ENCODE data around the gene JAKMIP1.

Gene JAKMIP1

DNA sequence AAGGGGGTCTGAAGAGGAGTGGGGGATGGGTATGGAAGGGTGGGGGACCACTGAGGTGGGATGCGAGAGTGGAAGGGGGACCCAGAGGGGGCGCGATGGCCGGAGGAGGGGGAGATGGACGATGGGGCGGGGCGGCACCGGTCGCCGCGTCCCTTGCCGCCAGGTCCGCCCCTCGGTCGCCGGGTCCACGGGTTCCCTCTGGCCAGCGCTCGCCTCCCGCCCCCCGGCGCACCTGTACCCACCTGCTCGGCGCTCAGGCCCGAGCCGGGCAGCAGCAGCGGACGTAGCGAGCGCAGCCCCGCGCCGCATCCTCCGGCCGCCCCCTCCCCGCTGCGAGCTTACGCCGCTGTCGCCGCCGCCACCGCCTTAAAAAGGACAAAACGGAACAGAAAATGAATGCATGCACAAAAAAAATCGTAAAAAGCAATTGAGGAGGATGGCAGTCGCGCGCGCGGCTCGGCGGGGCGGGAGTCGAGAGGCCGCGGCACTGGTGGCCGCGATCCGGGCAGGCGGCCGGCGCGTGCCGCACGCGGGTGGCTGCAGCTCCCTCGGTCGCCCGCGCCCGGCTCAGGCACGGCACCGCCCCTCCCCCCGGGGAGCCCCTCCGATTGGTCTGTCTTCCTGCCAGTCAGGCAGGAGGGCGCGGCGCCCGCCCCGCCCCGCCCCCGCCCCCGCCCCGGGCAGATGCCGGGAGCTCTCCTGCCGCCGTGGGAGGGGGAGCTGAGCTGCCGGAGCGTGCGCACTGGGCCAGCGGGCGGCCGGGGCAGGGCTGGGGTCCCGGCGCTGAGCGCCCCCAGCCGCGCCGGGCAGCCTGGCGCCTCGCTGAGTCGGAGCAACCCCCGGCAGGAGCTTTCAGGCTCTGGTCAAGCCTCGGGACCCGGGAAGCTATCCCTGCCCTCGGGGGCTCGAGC, at the start of gene JAKMIP1:
TSS of gene JAKMIP1 (minus strand) at position 539 of the 911 bp plus-strand sequence. CDS start 87,699 bp downstream, outside the sequence.
- no peak for DNase-seq

DNA sequence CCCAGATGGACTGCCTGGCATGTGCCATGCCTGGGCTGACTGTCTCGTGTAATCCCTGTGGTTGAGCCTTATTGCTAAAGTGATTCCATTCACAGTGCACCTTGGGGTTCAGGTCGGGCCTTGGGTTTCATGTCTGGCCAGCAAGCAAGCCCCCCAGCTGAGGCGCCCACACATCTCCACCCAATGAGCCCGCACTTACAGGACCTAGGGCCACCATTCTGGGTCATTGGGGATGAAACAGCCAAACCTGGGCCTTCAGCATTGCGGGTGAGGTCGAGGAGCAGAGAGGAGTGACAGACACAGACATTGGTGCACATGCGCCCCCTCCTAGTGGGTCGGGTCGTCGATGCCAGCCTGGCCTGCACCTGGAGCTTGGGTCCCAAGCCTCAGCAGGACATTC, 48.0 kb upstream of the JAKMIP1 start:
- DNase-seq = no peak

DNA sequence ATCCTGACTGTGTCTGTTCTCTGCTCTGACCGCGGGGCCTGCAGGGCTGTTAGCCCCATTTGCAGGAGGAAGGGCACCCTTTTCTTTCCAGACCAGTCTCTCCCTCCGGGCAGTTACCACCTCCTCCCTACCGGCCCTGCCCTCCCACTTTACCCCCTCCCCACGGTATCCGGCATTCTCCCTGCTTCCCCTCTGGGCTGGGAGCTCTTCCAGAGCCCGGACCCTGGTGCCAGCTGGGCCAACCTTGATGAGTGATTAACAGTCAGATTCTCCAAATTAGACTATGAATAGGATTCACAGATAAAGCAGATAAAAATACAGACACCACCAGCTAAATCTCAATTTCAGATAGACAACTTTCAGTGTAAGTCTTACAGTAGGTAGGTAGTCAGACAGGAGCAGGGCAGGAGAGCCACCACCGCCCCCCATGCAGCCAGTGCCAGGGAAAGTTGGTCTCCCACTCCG, 45.9 kb upstream of the JAKMIP1 start:
- DNase-seq = no peak

DNA sequence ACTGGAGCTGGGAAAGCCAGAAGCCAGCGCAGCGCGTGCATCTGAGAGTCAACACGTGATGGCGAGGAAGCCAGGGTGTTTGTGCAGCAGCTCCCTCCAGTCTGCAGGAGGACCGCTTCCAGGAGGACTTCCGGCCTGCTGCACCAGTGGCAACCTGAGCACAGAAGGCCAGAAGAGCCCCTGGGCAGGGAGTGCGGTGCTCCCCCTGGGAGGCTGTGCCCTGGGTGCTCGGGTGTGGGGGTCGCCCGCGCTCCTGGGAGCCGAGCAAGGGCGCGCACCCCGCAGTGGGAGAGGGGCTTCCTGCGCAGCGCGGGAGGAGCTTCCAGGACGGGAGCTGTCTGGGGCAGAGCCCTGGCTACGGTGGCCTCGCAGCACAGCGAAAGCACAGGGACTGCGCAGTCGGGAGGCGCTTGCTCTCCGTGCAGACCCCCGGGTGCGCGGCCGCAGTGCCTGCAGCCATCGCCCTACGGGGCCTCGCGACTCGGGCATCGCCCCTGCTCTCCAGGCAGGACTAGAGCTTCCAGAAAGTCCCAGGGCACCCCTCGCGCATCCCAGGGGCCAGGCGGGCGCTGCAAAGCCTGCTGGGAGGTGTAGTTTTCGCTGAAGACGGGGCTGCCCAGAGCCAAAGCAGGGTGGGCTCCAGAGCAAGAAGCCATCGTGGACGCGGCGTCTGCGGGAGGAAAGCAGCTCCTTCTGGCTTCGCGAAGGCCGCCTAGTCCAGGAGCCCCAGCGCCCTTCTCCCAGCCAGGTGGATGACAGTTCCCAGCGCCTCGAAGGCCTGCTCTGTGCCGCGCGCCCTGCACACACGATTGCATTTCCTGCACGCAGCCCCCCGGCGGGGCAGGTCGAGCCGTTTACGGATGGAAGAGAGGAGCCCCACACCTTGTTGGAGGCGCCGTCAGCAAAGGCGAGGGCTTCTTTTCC, 45.2 kb upstream of the JAKMIP1 start:
- DNase-seq = no peak

DNA sequence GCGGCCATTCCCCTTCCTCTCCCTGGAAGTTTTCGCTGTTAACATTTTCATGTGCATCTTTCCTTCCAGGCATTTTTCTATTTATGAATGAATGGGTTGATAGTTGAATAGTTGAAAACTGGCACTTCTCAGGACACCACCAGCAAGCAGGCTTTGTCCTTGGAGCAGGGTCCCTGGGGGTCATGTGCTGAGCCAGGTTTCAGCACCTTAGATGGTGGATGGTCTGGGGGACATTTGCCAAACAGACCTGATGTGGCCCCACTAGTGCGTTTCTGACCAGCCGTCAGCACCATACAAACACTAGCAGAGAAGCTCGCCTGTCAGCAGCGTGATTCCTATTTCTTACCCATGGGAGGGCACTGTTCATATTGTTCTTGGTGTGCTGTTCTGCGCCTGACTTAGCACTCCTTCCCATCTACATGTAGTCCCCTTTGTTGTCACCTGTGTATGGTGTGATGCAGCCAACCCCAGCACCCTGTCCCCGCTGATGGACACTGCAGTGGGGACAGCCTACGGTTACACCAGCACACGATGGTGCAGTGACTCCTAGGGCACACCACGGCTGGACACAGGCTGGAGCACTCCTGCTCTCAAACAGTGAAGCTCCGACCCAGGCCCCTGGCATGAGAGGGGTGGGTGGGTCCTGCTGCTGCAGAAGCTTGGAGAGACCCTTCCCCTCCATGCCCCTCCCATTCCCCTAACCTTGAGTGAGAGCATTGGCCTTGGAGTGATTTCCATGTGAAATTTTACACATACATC, 42.1 kb upstream of the JAKMIP1 start:
- DNase-seq = no peak

DNA sequence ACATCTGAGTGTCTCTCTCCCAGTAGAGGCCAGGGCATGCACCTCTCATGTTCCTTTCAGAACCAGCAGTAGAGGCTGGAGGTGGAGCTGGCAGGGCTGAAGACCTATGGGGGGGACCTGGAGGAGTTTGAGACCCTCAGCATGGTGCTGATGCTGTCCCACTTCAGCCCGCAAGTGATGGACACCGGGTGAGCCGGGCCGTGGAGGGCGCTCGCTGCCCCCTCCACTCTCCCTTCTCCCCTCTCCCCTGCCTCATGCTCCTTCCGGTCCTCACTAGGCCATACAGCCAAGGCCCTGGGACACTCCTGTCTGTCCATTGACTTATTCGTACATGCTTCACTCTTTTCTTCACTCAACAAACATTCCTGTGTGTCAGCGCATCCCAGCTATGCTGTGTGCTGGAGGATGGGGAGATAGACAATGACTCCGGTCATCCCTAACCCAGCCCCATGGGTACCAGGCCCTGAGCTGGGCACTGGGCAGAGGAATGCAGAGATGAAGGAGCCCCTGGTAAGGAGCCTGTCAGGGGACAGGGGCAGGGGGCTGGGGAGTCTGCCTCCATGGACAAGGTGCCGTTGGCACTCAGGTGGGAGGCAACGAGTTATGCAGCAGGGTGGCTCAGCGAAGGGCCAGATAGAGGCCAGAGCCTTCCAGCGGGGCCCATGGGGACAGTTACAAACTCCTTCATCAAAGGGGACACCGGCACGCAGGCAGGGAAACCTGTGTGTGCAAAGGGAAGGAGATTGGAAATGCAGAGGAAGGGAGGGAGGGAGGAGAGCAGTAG, 40.9 kb upstream of the JAKMIP1 start:
- DNase-seq = no peak

DNA sequence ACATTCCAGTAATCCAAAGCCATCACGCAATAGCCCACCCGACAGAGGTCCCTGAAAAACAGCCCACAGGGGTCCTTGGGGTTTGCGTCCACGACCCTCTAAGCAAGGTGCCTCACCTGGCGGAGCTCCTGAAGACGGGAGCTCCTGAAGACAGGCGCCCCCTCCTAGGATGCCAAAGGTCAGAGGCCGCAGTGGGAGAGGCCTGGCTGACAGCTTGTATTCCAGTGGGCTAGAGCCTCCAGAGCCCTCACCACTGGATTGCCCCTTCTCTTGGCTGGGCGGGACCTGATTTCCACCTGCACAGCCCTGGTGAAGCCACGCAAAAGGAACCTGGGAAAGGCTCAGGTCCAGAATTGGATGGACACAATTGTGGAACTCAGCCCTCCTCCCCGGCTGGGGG, 39.6 kb upstream of the JAKMIP1 start:
- DNase-seq = no peak

DNA sequence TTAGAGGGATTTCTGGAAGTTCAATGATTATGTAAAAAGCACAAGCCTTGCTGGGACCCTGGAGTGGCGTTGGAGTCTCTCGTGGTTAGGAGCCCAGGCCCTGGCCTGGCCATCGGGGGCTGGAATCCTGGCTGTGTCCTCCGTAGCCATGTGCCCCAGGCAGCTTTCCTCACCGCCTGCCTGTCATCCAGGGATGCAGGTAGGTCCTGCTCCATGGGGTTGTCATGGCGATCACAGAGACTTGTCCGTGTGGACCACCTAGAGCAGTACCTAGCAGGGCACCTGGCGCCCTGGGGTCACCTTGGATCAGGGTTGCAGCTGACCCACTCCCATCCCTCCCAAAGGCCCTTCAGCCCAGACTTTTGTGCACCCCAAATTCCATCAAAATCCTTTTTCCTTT, 39.1 kb upstream of the JAKMIP1 start:
- DNase-seq = no peak

DNA sequence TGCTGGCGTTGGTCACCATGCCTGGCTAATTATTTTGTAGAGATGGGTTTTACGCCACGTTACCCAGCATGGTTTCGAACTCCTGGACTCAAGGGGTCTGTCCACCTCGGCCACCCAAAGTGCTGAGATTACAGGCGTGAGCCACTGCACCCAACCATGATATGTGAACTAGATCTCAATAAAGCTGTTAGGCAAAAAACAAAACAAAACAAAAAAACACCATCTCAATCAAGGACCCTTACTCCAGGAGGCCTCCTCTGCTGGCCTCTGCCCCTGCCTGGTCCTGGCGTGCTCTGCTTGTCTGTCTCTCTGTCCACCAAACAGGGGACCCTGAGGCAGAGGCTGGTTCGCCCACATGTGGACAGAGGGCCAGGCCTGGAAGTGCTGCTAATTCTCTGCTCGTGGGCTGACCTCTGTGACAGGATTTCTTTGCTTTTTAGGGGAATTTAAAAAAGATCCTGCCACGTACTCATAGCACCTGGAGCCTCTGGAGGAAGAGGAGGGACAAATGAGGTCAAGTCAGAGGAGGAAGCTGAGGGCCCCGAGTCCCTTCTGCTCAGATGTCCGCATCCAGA, 36.6 kb upstream of the JAKMIP1 start:
- no peak for DNase-seq

DNA sequence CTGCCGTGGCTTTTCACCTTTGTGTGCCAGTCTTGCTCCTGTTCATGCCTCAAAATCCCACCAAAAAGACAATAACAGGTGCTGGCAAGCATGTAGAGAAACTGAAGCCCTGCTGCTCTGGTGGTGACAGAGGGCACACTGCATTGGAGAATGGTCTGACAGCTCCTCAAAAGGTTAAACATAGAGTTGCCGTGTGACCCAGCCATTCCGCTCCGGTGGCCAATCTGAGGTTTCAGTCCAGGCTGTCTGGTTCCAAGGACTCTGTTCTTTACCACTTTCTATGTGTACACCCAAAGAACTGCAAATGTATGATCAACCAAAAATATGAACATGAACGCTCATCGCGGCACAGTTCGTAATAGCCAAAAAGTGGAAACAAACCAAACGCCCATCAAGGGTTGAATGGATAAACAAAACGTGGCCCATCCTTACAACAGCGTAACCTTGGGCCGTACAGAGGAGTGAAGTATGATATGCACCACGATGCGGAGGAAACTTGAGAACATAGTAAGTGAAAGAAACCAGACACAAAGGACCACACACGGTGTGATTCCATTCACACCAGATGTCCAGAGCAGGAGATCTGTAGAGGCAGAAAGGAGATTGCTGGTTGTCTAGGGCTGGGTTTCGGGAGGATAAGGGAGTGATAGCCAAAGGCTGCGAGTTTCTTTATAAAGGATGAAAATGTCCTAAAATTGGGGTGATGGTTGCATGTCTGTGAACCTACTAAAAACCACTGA, 35.7 kb upstream of the JAKMIP1 start:
- DNase-seq = no peak

DNA sequence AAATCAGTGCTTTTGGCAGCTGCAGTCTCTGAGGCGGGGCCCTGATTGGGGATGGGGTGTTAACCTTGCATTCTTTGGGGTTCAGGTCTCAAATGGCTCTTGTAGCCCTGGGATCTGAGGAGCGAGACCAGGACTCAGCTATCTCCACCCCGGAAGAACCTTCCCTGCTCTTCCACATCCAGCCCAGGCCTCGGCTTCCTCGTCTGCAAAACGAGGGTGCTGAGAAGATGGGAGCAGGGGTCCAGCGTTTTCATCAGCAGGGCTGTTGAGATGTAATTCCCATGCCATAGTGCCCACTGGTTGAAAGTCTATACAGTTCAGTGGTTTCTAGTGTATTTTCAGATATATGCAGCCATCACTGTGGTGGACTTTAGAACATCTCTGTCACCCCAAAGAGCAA, 34.7 kb upstream of the JAKMIP1 start:
- no peak for DNase-seq

DNA sequence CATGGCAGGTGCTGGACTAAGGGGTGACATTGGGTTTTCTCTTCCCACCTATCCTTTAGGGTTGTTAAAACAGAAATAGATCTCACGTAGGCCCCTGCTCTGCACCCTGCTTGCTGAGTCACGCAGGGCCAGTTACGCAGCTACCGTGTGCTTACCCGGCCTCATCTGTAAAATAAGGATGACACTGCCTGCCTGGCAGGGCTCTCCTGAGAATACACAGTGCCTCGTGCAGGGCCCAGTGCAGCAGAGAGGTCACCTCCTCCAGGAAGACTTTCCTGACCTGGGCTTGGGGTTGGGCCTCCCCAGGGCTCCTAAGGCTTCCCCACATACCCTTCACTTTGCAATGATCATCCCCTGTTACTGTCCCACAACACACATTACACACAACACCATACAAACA, 33.6 kb upstream of the JAKMIP1 start:
- no peak for DNase-seq

DNA sequence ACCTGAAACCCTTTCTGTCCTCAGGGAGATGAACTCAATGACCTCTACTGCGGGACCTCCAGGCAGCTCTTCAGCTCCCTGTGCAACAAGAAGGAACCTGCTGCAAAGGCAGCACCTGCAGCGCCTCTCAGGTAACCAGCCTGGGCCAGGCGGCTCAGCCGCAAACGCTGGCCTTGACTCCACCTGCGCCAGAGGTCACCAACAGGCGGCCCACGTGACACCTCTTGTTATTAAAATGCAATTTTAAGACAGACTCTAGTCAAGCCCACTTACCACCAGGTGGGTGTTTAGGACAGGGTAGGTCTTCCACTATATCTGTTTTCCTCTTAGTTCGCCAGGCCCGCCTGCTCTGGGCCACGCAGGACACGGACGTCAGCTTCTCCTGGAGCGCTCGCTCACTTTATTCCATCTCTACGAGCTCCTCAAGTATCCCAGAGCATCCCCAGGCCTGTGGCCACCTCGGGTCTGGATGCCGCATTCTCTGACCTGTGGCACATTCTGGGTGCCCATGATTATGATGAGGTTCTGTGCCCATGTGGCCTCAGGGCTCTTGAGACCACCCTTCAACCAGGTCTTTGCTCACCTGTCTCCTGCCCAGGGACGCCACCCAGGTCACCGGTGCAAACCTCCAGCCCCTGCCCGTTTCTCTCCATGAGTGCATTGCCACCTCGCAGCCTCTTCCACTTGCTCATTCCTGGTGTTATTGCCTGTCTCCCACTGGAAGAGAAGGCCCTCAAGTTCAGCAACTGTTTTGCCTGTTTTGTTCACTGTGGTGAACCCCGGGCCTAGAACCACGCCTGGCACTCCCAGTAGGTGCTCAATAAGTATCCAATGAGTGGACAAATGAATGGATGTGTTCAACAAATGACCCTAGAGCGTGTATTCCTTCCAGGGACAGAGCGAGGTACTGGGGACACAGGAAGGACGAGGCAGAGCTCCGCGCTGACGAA, 32.8 kb upstream of the JAKMIP1 start:
- DNase-seq = no peak

DNA sequence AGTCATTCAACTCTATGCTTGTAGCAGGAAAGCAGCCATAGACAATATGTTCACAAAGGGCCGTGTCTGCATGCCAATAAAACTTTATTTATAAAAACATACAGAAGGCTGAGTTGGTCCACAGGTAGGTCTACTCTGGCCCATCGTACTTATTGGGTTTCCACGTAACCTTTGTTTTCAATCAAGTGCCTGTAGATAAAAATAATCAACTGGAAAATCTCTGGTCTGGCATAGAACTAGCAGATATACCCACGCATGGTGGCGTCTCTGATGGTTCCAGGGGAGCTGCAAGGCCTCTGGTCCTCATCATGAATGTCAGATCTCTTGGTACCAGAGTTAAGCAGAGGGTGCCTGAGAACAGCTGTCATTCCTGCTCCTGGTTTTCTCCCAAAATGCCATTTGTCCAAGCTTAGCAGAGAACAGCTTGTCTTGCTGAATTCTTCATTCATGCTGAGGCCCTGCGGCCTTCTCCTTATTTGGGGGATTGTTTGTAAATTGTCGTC, 31.4 kb upstream of the JAKMIP1 start:
- DNase-seq = no peak

DNA sequence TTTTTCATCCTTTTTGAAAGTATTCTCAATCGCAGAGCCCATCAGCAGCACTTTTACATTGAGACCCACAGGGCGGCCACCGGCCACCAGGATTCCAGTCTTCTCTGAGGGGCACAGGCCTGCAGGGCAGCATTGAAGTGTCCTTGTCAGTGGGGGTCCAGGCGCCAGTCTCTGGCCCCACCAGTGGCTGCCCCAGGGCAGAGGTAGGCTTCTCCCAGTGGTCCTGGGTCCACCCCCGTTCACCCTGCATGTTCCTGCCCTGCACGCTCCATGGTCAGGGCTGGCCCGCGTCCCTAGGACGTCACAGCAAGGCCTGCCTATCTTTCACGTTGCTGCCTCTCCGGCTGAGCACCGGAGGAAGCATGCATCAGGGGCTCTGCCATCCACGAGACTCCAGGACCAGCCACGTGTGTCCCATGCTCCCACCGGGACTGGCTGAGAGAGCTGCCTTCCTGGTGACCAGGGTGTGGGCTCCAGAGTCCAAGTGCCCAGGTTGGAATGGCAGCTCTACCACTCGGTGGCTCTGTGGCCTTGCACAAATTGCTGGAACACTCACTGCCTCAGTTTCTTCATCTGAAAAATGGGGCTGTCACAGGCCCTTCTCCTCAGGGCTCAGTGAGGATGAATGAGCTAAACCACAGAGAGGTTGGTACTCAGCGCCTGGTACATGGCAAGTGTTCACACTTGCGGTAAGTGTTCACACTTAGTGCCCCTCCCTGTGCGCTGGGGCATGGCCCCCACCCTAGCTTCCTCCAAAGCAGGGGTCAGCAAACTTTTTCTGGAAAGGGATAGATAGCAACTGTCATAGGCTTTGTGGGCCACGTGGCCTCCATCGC, 30.7 kb upstream of the JAKMIP1 start:
- DNase-seq = no peak

DNA sequence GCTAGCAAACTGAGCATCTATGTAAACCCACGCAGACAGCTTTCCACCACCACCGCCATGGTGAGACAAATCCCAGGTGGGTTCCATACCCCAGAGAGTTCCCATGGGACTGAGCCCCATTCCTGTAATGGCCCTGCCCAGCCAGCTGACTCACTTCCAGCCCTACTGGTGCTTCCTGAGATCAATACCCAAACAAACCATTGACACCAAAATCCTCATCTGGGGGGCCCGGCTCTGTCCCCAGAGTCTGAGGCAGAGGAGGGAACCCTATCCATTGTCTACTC, 30.1 kb upstream of the JAKMIP1 start:
- DNase-seq = no peak

DNA sequence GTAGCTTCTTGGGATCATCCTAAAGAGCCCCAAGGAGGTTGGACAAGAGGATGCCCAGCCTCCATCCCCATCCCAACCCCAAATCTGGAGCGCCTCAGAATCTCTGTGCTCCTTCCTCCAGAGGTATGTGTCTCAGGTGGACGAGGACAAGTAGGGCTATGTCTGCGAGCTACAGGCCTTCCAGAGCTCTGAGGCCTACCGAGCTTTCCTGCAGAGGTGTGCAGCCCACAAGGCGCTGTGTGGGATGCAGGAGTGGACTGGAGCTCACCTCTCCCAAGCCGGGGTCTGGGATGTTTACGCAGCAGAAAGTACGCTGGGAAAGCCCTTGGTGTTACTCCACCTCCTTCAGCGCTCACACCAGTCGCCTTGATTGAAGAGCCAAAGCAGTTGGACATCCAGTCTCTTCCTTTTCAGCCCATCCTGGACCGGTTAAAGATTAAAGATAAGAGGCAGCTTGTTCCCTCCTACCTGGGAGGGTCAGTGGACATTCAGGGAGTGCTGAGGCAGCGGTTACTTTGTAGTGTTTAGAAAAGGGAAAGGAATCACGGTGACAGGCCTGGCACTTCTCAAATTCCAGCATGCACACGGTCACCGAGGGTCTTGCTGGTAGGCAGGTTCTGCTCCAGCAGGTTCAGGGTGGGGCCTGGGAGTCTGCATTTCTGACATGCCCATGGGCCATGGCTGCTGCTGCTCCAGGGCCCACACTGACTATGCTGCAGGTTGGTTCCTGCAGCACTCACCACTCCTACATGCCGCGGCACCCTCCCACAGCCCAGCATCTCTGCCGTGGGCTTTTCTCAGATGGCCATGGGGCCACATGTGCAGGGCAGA, 29.5 kb upstream of the JAKMIP1 start:
- DNase-seq = no peak

DNA sequence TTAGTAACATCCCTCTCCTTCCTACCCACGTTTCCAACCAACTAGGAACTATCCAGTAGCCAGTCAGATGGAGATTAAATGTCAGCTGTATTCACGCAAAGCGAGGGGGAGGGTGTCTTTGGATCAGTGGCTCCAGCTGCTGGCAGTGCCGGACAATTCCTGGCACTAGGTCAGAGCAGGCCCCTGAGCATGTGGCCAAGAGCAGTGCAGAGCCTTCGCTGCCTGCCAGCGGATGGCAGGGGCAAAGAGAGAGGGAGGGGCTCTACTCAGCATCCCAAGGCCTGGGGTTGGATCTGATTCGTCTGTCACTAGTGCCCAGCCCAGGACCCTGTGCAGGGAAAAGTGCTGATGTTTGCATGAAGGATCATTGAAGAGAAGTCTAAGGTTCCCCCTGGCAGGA, 28.7 kb upstream of the JAKMIP1 start:
- DNase-seq = no peak

Measured in NCI-H2081 treated with DMSO at 0.1 percent for 48 hours (cell line).